ENCODE measurements around the gene TECPR2.
A peak's percentile ranks its signal among the peaks of the same experiment; 100 is the strongest.
"Not testable (repeated sequence)": the region's sequence is repeated elsewhere in the genome, so short reads cannot be mapped to it uniquely, and the experiment has no call there.

The TECPR2 gene

DNA sequence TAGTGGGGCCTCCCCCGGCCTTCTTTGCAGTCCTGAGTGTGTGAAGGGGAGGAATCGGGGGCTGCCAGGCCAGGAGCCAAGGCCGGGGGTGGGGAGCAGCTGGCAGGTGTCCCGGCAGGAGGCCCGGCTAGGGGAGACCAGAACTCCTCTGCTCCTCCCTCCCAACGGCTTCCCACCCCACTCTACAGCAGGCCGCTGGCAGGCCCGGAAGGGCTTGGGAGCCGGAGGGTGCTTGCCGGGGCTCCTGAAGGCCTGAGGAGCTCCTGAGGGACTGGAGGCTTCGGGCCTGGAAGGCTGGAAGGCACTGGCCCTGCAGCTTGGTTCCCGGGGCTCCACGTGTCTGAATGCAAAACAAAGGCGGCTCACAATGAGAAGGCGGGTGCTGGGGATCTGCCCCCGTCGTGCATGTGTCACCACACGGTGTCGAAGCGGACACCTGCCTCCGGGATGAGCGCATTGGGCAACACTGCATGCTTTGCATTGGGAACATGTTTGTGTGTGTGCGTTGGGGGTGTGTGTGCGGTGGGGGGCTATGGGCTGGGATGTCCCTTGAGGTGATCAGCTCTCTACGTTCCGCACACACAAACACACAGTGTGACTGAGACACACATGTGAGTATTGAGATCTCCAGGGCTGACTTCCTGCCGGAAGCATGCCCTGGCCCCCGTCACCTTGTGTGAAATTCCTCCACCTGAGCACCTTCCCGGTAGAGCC is 177.7 kb downstream of the TECPR2 start:
- no peaks in the 10 kb centered on the region for H3K36me3 ChIP-seq (ENCODE audit: insufficient read depth, low read length)
- no peak overlapping the region for H3K9ac ChIP-seq (ENCODE audit: low read depth, low read length)
- peaks cover 23% of the 10 kb centered on the region for H3K4me1 ChIP-seq (ENCODE audit: insufficient read depth, low read length)
- no peaks in the 10 kb centered on the region for H3K9me3 ChIP-seq (ENCODE audit: control insufficient read depth, insufficient read depth, low read length)

DNA sequence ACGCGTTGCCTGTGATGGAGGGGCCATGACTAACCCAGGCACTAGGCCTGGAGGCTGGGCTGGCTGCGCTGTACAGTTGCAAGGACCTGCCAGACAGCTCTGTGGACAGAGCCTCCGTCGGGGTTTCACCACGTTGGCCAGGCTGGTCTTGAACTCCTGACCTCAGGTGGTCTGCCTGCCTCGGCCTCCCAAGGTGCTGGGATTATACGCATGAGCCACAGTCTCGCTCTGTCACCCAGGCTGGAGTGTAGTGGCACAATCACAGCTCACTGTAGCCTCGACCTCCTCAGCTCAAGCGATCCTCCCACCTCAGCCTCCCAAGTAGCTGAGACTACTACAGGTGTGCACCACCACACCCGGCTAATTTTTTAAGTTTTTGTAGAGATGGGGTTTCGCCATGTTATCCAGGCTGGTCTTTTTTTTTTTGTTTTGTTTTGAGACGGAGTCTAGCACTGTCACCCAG is 178.3 kb downstream of the TECPR2 start:
- H3K9ac ChIP-seq (ENCODE audit: low read depth, low read length); H3K9me3 ChIP-seq (ENCODE audit: control insufficient read depth, insufficient read depth, low read length); H3K36me3 ChIP-seq (ENCODE audit: insufficient read depth, low read length): not testable (repeated sequence)
- peaks cover 23% of the 10 kb centered on the region for H3K4me1 ChIP-seq (ENCODE audit: insufficient read depth, low read length)

GRCh38 chr14:102541771-102542170 is 179.0 kb downstream of the TECPR2 start:
- H3K4me1 ChIP-seq (ENCODE audit: insufficient read depth, low read length) = peaks cover 23% of the 10 kb centered on the region
- H3K36me3 ChIP-seq (ENCODE audit: insufficient read depth, low read length) = no peaks in the 10 kb centered on the region
- H3K9ac ChIP-seq (ENCODE audit: low read depth, low read length) = no peak overlapping the region
- no peaks in the 10 kb centered on the region for H3K9me3 ChIP-seq (ENCODE audit: control insufficient read depth, insufficient read depth, low read length)

- Histone ChIP-seq H3K36me3 (ENCODE audit: insufficient read depth, low read length) (no peaks in the 10 kb centered on the region), H3K9ac (ENCODE audit: low read depth, low read length) (peak overlapping the region; percentile 62; the same call in 1 of the 2 replicates), H3K4me1 (ENCODE audit: insufficient read depth, low read length) (peaks cover 19% of the 10 kb centered on the region), H3K9me3 (ENCODE audit: control insufficient read depth, insufficient read depth, low read length) (no peaks in the 10 kb centered on the region)
These were observed 181.5 kb downstream of the TECPR2 start for GRCh38 chr14:102544046-102544746.

- H3K4me1 ChIP-seq (ENCODE audit: insufficient read depth, low read length) = peaks cover 12% of the 10 kb centered on the region
- no peaks in the 10 kb centered on the region for H3K9me3 ChIP-seq (ENCODE audit: control insufficient read depth, insufficient read depth, low read length)
- no peaks in the 10 kb centered on the region for H3K36me3 ChIP-seq (ENCODE audit: insufficient read depth, low read length)
- peak overlapping the region; percentile 62 for H3K9ac ChIP-seq (ENCODE audit: low read depth, low read length)
These were observed 182.2 kb downstream of the TECPR2 start for GRCh38 chr14:102544747-102545460.

DNA sequence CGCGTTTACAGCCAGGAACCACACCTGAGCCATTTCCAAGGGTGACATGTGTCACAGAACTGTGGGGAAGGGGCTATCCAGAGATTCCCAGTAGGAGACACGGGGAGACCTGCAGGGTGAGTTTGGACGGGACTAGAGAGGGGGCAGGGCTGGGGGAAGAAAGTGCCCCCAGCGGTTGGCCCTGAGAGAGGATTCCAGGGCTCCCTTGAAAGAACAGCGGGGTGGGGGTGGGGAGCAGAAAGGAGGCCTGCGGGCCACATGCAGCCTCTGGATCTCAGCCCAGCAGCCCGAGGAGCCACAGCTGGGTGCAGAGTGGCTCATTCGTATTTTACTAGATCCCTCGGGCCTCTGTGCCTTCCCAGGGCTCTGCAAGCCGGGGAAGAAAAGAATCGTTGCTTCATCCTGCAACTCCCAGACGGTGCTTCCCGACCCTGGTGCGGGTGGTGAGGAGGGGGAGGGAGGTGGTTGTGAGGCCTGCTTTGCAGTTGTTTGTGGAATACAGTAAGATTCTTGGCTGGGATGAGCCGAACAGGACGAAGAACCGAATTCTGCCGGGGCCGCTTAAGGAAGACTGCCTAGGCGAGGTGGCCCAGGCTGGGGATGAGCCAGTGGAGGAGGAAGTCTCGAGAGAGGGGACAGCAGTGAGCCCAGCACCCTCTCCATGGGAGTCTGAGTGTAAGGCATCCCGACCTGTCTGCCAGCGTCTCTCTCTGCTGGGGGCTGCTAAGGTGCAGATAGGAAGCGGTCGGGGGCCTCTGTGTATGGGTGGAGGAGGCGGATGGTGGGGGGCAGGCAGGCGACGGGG is 182.9 kb downstream of the TECPR2 start:
- H3K36me3 ChIP-seq (ENCODE audit: insufficient read depth, low read length) = no peaks in the 10 kb centered on the region
- H3K9me3 ChIP-seq (ENCODE audit: control insufficient read depth, insufficient read depth, low read length) = no peaks in the 10 kb centered on the region
- H3K4me1 ChIP-seq (ENCODE audit: insufficient read depth, low read length) = peaks cover 8% of the 10 kb centered on the region
- H3K9ac ChIP-seq (ENCODE audit: low read depth, low read length) = peak overlapping the region; percentile 62

DNA sequence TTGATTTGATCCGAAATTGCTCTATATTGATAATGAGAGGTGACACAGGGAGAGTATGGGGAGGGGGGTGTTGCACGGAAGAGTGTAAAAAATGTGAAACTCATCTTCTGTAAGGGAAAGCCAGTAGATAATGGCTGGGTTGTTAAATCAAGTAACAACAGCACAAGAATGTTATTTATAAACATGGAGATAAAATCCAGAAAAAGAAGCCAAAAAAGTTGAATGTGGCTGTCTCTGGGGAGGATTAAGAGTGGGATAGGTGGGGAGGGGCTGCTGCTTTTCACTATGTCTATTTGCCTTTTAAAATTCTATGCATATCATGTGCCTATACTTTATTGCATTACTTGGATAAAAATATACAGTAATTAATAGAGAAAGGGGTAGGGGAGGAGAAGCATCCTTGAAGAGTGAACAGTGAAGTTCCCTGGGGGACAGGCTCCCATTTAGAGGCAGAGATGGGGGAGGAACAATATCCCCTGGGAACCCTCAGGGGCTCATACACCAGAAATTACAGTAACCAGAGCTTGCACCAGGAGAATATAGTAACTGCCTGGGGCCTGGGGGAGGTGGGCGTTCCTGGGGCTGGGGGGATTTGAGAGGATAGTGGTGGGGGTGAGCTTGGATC is 186.0 kb downstream of the TECPR2 start:
- Histone ChIP-seq H3K9me3 (ENCODE audit: control insufficient read depth, insufficient read depth, low read length) (no peaks in the 10 kb centered on the region), H3K4me1 (ENCODE audit: insufficient read depth, low read length) (peaks cover 4% of the 10 kb centered on the region), H3K36me3 (ENCODE audit: insufficient read depth, low read length) (no peaks in the 10 kb centered on the region), H3K9ac (ENCODE audit: low read depth, low read length) (no peak overlapping the region)

DNA sequence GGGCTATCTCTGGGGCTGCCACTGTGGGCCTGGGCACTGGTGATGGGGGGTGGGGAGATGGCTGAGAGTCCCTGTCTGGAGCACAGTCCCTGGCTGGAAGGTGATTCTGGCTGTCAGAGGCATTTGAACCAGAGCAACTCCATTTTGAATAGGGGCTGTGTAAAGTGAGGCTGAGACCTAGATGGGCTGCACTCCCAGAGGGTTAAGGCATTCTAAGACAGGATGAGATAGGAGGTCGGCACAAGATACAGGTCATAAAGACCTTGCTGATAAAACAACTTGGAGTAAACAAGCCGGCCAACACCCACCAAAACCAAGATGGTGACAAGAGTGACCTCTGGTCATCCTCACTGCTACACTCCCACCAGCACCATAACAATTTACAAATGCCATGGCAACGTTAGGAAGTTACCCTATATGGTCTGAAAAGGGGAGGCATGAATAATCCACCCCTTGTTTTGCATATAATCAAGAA is 188.2 kb downstream of the TECPR2 start:
- not testable (repeated sequence) for H3K36me3 ChIP-seq (ENCODE audit: insufficient read depth, low read length); H3K9ac ChIP-seq (ENCODE audit: low read depth, low read length); H3K4me1 ChIP-seq (ENCODE audit: insufficient read depth, low read length); H3K9me3 ChIP-seq (ENCODE audit: control insufficient read depth, insufficient read depth, low read length)
